Osteocyte (in vitro differentiated cells): Measurements from ENCODE around the gene CAPN10. TPM values are rescaled to one million over a fixed set of nuclear protein-coding genes. Genes with fewer than 3 reads are reported as not detected.

Experiments
- DNase-seq: peaks from one replicate; pipeline ENCODE4 v3.0.0; 2021; ENCODE audit warnings: mixed read lengths; ENCODE audit not compliant: unreplicated experiment; ENCODE audit errors: extremely low spot score
- H3K27ac Mint-ChIP-seq: one replicate; pipeline ENCODE4 v1.8.0; 2021; ENCODE audit warnings: mild to moderate bottlenecking, mixed read lengths; ENCODE audit not compliant: unreplicated experiment
- H3K27me3 Mint-ChIP-seq: one replicate; pipeline ENCODE4 v1.8.0; 2021; ENCODE audit warnings: mixed read lengths; ENCODE audit not compliant: unreplicated experiment
- H3K36me3 Mint-ChIP-seq: one replicate; pipeline ENCODE4 v1.8.0; 2021; ENCODE audit warnings: mixed read lengths; ENCODE audit not compliant: unreplicated experiment
- H3K4me1 Mint-ChIP-seq: one replicate; pipeline ENCODE4 v1.8.0; 2021; ENCODE audit warnings: mixed read lengths; ENCODE audit not compliant: unreplicated experiment
- H3K4me3 Mint-ChIP-seq: one replicate; pipeline ENCODE4 v1.8.0; 2021; ENCODE audit warnings: mild to moderate bottlenecking, moderate library complexity, mixed read lengths; ENCODE audit not compliant: unreplicated experiment
- H3K9me3 Mint-ChIP-seq: one replicate; pipeline ENCODE4 v1.8.0; 2021; ENCODE audit warnings: mixed read lengths; ENCODE audit not compliant: unreplicated experiment
- CTCF ChIP-seq: fragments of 200-600 bp; sonication (generic); IDR thresholded peaks from 2 replicates; pipeline ENCODE4 v1.5.0; 2021; ENCODE audit warnings: antibody characterized with exemption, mild to moderate bottlenecking, moderate library complexity
- total RNA-seq: library from RNA; stranded (reverse); gene quantifications from 2 replicates; pipeline ENCODE4 v1.2.1, GENCODE V29; 2021

CAPN10 gene
- total RNA-seq, 1 donor from 2014 or later, result 37.7 TPM

- Mint-ChIP-seq H3K36me3 (no peaks in the 10 kb centered on the region), H3K27ac (no peak overlapping the region)
Measured at GRCh38 chr2:240571314-240571973, 15.1 kb upstream of the CAPN10 start.

GRCh38 chr2:240572141-240573031, 14.1 kb upstream of the CAPN10 start:
- no peak overlapping the region for H3K4me3 Mint-ChIP-seq
- no peak for DNase-seq
- H3K9me3 Mint-ChIP-seq, result no peaks in the 10 kb centered on the region
- H3K27ac Mint-ChIP-seq, result no peak overlapping the region
- no peaks in the 10 kb centered on the region for H3K27me3 Mint-ChIP-seq
- no peak for TF ChIP-seq CTCF
- H3K36me3 Mint-ChIP-seq, result no peaks in the 10 kb centered on the region
- H3K4me1 Mint-ChIP-seq, result peaks cover 21% of the 10 kb centered on the region

More at GRCh38 chr2:240571314-240571973, 15.1 kb upstream of the CAPN10 start:
- H3K9me3 Mint-ChIP-seq, result no peaks in the 10 kb centered on the region
- H3K4me1 Mint-ChIP-seq, result peaks cover 30% of the 10 kb centered on the region
- no peak overlapping the region for H3K4me3 Mint-ChIP-seq
- TF ChIP-seq CTCF, result no peak
- H3K27me3 Mint-ChIP-seq, result no peaks in the 10 kb centered on the region
- no peak for DNase-seq

GRCh38 chr2:240573071-240573515, 13.4 kb upstream of the CAPN10 start:
- Mint-ChIP-seq H3K4me1 (peaks cover 16% of the 10 kb centered on the region), H3K27ac (no peak overlapping the region), H3K36me3 (no peaks in the 10 kb centered on the region), H3K9me3 (no peaks in the 10 kb centered on the region), H3K27me3 (no peaks in the 10 kb centered on the region), H3K4me3 (no peak overlapping the region)
- DNase-seq, result no peak
- TF ChIP-seq CTCF, result no peak

GRCh38 chr2:240573516-240574385, 12.8 kb upstream of the CAPN10 start:
- H3K27ac Mint-ChIP-seq, result no peak overlapping the region
- no peak for DNase-seq

More at GRCh38 chr2:240573516-240574385, 12.8 kb upstream of the CAPN10 start:
- Mint-ChIP-seq H3K27me3 (no peaks in the 10 kb centered on the region), H3K4me3 (no peak overlapping the region), H3K36me3 (no peaks in the 10 kb centered on the region), H3K4me1 (peaks cover 16% of the 10 kb centered on the region), H3K9me3 (no peaks in the 10 kb centered on the region)
- no peak for TF ChIP-seq CTCF
